Progenitor cell of endocrine pancreas (in vitro differentiated cells): ENCODE results near the gene OLIG1. TPM values are rescaled to one million over a fixed set of nuclear protein-coding genes. Genes with fewer than 3 reads are reported as not detected.

ENCODE experiments used
- DNase-seq: peaks from one replicate; pipeline ENCODE4 v3.0.0; 2021; ENCODE audit warnings: low spot score; ENCODE audit not compliant: unreplicated experiment
- H3K27ac Mint-ChIP-seq: 2 replicates; pipeline ENCODE4 v1.8.0; 2021; ENCODE audit warnings: mild to moderate bottlenecking, moderate library complexity, mixed read lengths
- H3K27me3 Mint-ChIP-seq: 2 replicates; pipeline ENCODE4 v1.8.0; 2021; ENCODE audit warnings: mixed read lengths
- H3K36me3 Mint-ChIP-seq: 2 replicates; pipeline ENCODE4 v1.8.0; 2022; ENCODE audit warnings: mixed read lengths; ENCODE audit not compliant: insufficient read depth
- H3K4me1 Mint-ChIP-seq: 2 replicates; pipeline ENCODE4 v1.8.0; 2021; ENCODE audit warnings: low read depth, mixed read lengths
- H3K4me3 Mint-ChIP-seq: 2 replicates; pipeline ENCODE4 v1.8.0; 2021; ENCODE audit warnings: low read depth, mild to moderate bottlenecking, moderate library complexity, mixed read lengths
- H3K9me3 Mint-ChIP-seq: 2 replicates; pipeline ENCODE4 v1.8.0; 2021; ENCODE audit warnings: low read depth, mixed read lengths
- total RNA-seq: library from RNA; stranded (reverse); gene quantifications from 2 replicates; pipeline ENCODE4 v1.2.1, GENCODE V29; 2021
- TF ChIP-seq, protein P1 (sequence below): fragments of 200-600 bp; sonication (generic); IDR thresholded peaks from one replicate; pipeline ENCODE4 v1.5.0; 2021; ENCODE audit warnings: antibody characterized with exemption, mild to moderate bottlenecking; ENCODE audit not compliant: unreplicated experiment

Gene OLIG1
- total RNA-seq, 1 donor from 2014 or later = 0.38 TPM

GRCh38 chr21:33037501-33037900, 32.4 kb upstream of the OLIG1 start:
- H3K27ac Mint-ChIP-seq = no peak overlapping the region
- DNase-seq = no peak
- no peaks in the 10 kb centered on the region for H3K36me3 Mint-ChIP-seq
- TF ChIP-seq, protein P1, sequence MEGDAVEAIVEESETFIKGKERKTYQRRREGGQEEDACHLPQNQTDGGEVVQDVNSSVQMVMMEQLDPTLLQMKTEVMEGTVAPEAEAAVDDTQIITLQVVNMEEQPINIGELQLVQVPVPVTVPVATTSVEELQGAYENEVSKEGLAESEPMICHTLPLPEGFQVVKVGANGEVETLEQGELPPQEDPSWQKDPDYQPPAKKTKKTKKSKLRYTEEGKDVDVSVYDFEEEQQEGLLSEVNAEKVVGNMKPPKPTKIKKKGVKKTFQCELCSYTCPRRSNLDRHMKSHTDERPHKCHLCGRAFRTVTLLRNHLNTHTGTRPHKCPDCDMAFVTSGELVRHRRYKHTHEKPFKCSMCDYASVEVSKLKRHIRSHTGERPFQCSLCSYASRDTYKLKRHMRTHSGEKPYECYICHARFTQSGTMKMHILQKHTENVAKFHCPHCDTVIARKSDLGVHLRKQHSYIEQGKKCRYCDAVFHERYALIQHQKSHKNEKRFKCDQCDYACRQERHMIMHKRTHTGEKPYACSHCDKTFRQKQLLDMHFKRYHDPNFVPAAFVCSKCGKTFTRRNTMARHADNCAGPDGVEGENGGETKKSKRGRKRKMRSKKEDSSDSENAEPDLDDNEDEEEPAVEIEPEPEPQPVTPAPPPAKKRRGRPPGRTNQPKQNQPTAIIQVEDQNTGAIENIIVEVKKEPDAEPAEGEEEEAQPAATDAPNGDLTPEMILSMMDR = no peak
- no peaks in the 10 kb centered on the region for H3K9me3 Mint-ChIP-seq
- no peaks in the 10 kb centered on the region for H3K4me1 Mint-ChIP-seq
- H3K4me3 Mint-ChIP-seq = no peak overlapping the region
- peaks cover 65% of the 10 kb centered on the region for H3K27me3 Mint-ChIP-seq

DNA sequence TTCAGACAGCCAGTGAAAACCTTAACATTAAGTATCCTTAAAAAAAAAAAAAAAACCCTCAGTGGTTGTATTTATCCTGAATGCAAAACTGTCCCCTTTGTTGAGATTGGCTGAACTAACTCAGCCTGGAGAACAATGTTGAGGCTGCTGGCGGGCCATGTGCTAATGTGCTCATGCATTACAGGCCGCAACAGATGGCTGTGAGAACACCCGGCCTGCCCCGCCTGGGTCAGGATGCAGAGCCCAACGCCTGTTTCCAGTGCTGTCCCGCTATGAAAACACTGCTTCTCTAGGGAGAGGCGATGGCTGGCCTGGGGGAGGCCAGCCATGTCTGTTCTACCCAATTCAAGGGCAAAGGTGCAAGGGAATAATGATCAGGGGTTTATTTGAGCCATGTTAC, 30.4 kb upstream of the OLIG1 start:
- H3K9me3 Mint-ChIP-seq = no peaks in the 10 kb centered on the region
- no peaks in the 10 kb centered on the region for H3K4me1 Mint-ChIP-seq
- peaks cover 66% of the 10 kb centered on the region for H3K27me3 Mint-ChIP-seq
- no peak overlapping the region for H3K4me3 Mint-ChIP-seq
- H3K27ac Mint-ChIP-seq = no peak overlapping the region
- TF ChIP-seq, protein P1 = no peak
- H3K36me3 Mint-ChIP-seq = no peaks in the 10 kb centered on the region
- no peak for DNase-seq

DNA sequence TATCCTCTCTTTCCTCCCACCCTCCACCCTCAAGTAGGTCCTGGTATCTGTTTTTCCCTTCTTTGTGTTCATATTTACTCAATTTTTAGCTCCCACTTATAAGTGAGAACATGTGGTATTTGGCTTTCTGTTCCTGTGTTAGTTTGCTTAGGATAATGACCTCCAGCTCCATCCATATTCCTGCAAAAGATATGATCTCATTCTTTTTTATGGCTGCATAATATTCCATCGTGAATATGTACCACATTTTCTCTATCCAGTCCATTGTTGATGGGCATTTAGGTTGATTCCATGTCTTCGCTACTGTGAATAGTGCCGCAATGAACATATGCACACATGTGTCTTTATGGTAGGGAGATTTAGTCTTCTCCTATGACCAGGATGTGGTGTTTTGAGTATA, 29.7 kb upstream of the OLIG1 start:
- H3K9me3 Mint-ChIP-seq = no peaks in the 10 kb centered on the region

DNA sequence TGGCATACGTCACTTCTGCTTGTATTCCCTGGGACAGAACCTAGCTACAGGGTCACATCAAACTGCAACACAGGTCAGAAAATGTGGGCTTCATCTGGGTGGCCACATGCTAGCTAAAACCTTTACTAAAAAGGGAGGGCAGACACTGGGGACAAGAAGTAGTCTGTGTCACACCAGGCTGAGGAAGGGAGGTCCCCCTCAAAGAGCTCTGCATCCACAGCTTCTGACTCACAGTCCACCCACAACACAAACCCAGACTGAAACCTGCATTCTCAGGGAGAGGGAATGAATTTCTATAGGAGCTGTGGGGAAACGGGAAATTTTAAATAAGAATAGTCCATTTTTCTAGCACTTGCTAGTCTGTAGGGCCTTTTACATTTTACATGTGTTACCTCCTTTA, 28.0 kb upstream of the OLIG1 start:
- Mint-ChIP-seq H3K4me1 (no peaks in the 10 kb centered on the region), H3K9me3 (no peaks in the 10 kb centered on the region), H3K36me3 (no peaks in the 10 kb centered on the region), H3K27me3 (peaks cover 61% of the 10 kb centered on the region), H3K27ac (no peak overlapping the region), H3K4me3 (no peak overlapping the region)
- TF ChIP-seq, protein P1 = no peak
- no peak for DNase-seq

More for the DNA sequence above, 29.7 kb upstream of the OLIG1 start:
- no peaks in the 10 kb centered on the region for H3K4me1 Mint-ChIP-seq
- peaks cover 62% of the 10 kb centered on the region for H3K27me3 Mint-ChIP-seq
- no peak for DNase-seq
- no peak overlapping the region for H3K27ac Mint-ChIP-seq
- TF ChIP-seq, protein P1 = no peak
- no peak overlapping the region for H3K4me3 Mint-ChIP-seq
- H3K36me3 Mint-ChIP-seq = no peaks in the 10 kb centered on the region

- Mint-ChIP-seq H3K36me3 (no peaks in the 10 kb centered on the region), H3K9me3 (no peaks in the 10 kb centered on the region), H3K4me1 (no peaks in the 10 kb centered on the region), H3K4me3 (no peak overlapping the region), H3K27ac (no peak overlapping the region), H3K27me3 (peaks cover 60% of the 10 kb centered on the region)
- TF ChIP-seq, protein P1 = no peak
- no peak for DNase-seq
Observed at GRCh38 chr21:33042812-33043211, 27.1 kb upstream of the OLIG1 start.
